Measurements from ENCODE around the gene RHEX. TPM values are rescaled to one million over a fixed set of nuclear protein-coding genes. Genes with fewer than 3 reads are reported as not detected.

Gene RHEX
- total RNA-seq, 6 experiments from 2014 or later: not detected

DNA sequence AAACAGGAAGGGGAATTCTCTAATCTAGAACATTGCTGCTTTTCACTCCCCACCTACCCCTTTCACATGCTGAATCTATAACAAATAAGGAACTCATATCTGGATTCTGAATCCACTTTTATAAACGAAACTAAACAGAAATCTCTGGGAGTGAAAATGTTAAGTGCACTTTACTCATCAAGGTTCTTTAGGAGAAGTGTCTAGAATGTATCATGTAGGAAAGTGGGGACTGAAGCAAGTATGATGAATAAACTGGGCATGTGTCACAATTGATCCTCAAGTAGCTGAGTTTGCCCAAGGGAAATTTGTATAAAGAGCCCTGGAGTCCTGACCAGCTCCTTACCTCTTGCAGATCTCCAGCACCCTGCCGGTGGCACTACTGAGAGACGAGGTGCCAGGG, 44.4 kb downstream of the RHEX start:
- H3K4me1 Mint-ChIP-seq (ENCODE audit: low read depth): no peaks in the 10 kb centered on the region
- TF ChIP-seq, protein P1, sequence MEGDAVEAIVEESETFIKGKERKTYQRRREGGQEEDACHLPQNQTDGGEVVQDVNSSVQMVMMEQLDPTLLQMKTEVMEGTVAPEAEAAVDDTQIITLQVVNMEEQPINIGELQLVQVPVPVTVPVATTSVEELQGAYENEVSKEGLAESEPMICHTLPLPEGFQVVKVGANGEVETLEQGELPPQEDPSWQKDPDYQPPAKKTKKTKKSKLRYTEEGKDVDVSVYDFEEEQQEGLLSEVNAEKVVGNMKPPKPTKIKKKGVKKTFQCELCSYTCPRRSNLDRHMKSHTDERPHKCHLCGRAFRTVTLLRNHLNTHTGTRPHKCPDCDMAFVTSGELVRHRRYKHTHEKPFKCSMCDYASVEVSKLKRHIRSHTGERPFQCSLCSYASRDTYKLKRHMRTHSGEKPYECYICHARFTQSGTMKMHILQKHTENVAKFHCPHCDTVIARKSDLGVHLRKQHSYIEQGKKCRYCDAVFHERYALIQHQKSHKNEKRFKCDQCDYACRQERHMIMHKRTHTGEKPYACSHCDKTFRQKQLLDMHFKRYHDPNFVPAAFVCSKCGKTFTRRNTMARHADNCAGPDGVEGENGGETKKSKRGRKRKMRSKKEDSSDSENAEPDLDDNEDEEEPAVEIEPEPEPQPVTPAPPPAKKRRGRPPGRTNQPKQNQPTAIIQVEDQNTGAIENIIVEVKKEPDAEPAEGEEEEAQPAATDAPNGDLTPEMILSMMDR (IDR thresholded peaks at IDR 0.05): no peak
- no peaks in the 10 kb centered on the region for H3K9me3 Mint-ChIP-seq
- H3K27ac Mint-ChIP-seq: no peak overlapping the region
- no peaks in the 10 kb centered on the region for H3K36me3 Mint-ChIP-seq (ENCODE audit: low read depth)
- H3K4me3 Mint-ChIP-seq: peak overlapping the region; percentile 19; the same call in 1 of the 2 replicates
- DNase-seq: no peak
- H3K27me3 Mint-ChIP-seq (ENCODE audit: insufficient read depth): peaks cover 61% of the 10 kb centered on the region

- Mint-ChIP-seq H3K9me3 (no peaks in the 10 kb centered on the region), H3K27ac (no peak overlapping the region), H3K4me1 (ENCODE audit: low read depth) (no peaks in the 10 kb centered on the region), H3K36me3 (ENCODE audit: low read depth) (no peaks in the 10 kb centered on the region), H3K27me3 (ENCODE audit: insufficient read depth) (peaks cover 58% of the 10 kb centered on the region), H3K4me3 (no peak overlapping the region)
- no peak for DNase-seq
- TF ChIP-seq, protein P1 (IDR thresholded peaks at IDR 0.05): no peak
Measured at GRCh38 chr1:206098242-206098919, 45.4 kb downstream of the RHEX start.

DNA sequence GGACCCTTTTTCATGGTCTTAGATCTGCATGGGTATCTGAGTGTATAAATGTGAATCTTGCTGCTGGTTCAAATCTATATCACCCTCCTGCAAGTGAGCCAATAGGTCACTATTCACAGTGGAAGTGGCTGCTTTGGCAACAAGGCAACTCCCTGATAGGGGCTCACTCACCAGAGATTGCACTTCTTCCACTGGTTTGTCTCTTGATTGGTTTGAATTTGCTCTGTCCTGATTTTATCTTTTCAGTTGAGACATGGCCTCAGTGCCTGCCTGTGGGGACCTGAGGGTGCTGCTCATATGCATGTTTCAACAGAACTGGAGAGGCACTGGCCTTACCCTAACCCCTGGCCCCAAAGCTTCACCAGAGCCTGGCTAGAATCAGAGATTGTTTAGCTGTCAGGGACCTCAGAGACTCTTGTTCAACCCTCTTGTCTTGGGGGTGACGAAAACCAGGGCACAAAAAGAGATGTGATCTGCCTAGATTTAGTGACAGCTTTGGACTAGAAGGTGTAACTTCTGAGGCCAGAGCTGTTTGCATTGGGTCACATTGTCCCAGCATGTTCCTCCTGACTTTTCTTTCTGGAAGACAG, 47.3 kb downstream of the RHEX start:
- Mint-ChIP-seq H3K36me3 (ENCODE audit: low read depth) (no peaks in the 10 kb centered on the region), H3K27me3 (ENCODE audit: insufficient read depth) (peaks cover 45% of the 10 kb centered on the region), H3K4me3 (no peak overlapping the region), H3K27ac (no peak overlapping the region), H3K9me3 (no peaks in the 10 kb centered on the region), H3K4me1 (ENCODE audit: low read depth) (no peaks in the 10 kb centered on the region)
- DNase-seq: no peak
- TF ChIP-seq, protein P1 (IDR thresholded peaks at IDR 0.05): no peak

DNA sequence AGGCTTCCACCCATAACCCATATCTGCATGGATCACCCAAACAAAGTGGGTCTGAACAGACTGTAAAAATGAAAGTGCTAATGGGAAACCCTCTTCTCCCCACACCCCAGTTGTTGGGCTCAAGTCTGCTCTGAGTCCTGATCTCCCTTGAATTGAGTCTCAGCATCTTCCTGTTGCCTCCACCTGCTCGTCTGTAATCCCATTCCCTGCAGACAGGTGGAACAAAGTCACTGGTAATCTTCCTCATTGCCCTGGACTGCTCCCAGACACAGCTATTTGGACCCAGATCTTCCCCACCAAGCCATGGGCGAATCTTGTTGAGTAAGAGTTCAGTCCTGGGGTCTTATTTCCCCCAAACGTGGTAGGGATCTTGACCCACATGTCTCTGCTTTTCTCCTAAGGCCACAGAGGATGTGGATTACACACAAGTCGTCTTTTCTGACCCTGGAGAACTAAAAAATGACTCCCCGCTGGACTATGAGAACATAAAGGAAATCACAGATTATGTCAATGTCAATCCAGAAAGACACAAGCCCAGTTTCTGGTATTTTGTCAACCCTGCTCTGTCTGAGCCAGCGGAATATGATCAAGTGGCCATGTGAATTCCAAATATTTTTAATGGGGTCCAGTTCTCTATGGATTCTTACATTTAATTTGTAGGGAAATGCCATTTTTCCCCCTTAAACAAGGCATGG, 48.5 kb downstream of the RHEX start:
- Mint-ChIP-seq H3K36me3 (ENCODE audit: low read depth) (no peaks in the 10 kb centered on the region), H3K4me1 (ENCODE audit: low read depth) (peaks cover 5% of the 10 kb centered on the region; the same call in 1 of the 2 replicates), H3K9me3 (no peaks in the 10 kb centered on the region), H3K27ac (no peak overlapping the region), H3K27me3 (ENCODE audit: insufficient read depth) (peaks cover 37% of the 10 kb centered on the region), H3K4me3 (no peak overlapping the region)
- TF ChIP-seq, protein P1 (IDR thresholded peaks at IDR 0.05): no peak
- no peak for DNase-seq

GRCh38 chr1:206102292-206102936, 49.4 kb downstream of the RHEX start:
- peaks cover 38% of the 10 kb centered on the region for H3K27me3 Mint-ChIP-seq (ENCODE audit: insufficient read depth)
- H3K9me3 Mint-ChIP-seq: no peaks in the 10 kb centered on the region
- TF ChIP-seq, protein P1 (IDR thresholded peaks at IDR 0.05): no peak
- DNase-seq: no peak
- no peaks in the 10 kb centered on the region for H3K36me3 Mint-ChIP-seq (ENCODE audit: low read depth)
- no peak overlapping the region for H3K27ac Mint-ChIP-seq
- H3K4me1 Mint-ChIP-seq (ENCODE audit: low read depth): peaks cover 6% of the 10 kb centered on the region; the same call in 1 of the 2 replicates
- no peak overlapping the region for H3K4me3 Mint-ChIP-seq
